IPS-18a (cell line): ENCODE results near the gene ETS2.

Source experiments
- H3K27ac ChIP-seq: one replicate; pipeline ENCODE4 v1.5.1; 2013; ENCODE audit warnings: low read length
- H3K27me3 ChIP-seq: one replicate; pipeline ENCODE4 v1.6.1; 2013; ENCODE audit warnings: mild to moderate bottlenecking, low read length; ENCODE audit not compliant: control insufficient read depth, insufficient read depth
- H3K36me3 ChIP-seq: one replicate; pipeline ENCODE4 v1.6.1; 2013; ENCODE audit warnings: low read depth, low read length; ENCODE audit not compliant: control insufficient read depth
- H3K4me1 ChIP-seq: one replicate; pipeline ENCODE4 v1.6.1; 2013; ENCODE audit warnings: low read depth, low read length; ENCODE audit not compliant: control insufficient read depth
- H3K4me3 ChIP-seq: one replicate; pipeline ENCODE4 v1.5.1; 2013; ENCODE audit warnings: low read length
- H3K9ac ChIP-seq: one replicate; pipeline ENCODE4 v1.6.1; 2013; ENCODE audit warnings: mild to moderate bottlenecking, low read length, moderate library complexity
- H3K9me3 ChIP-seq: one replicate; pipeline ENCODE4 v1.6.1; 2013; ENCODE audit warnings: low read depth, low read length; ENCODE audit not compliant: control insufficient read depth

Gene ETS2

GRCh38 chr21:38794978-38795377 lies 10.8 kb upstream of the ETS2 start:
- Histone ChIP-seq H3K27me3 (no peaks in the 10 kb centered on the region), H3K36me3 (no peaks in the 10 kb centered on the region), H3K9ac (no peak overlapping the region), H3K9me3 (no peaks in the 10 kb centered on the region), H3K27ac (no peak overlapping the region), H3K4me3 (no peak overlapping the region), H3K4me1 (peaks cover 6% of the 10 kb centered on the region)

- Histone ChIP-seq H3K27me3 (no peaks in the 10 kb centered on the region), H3K4me3 (no peak overlapping the region), H3K9ac (no peak overlapping the region), H3K9me3 (no peaks in the 10 kb centered on the region), H3K4me1 (peaks cover 6% of the 10 kb centered on the region), H3K27ac (no peak overlapping the region), H3K36me3 (no peaks in the 10 kb centered on the region)
Observed at GRCh38 chr21:38795475-38795874, 10.3 kb upstream of the ETS2 start.

- H3K27ac ChIP-seq = no peak overlapping the region
- no peaks in the 10 kb centered on the region for H3K27me3 ChIP-seq
- H3K9ac ChIP-seq = no peak overlapping the region
- no peaks in the 10 kb centered on the region for H3K9me3 ChIP-seq
- peaks cover 6% of the 10 kb centered on the region for H3K4me1 ChIP-seq
- H3K4me3 ChIP-seq = no peak overlapping the region
- H3K36me3 ChIP-seq = no peaks in the 10 kb centered on the region
Observed at GRCh38 chr21:38796424-38796823, 9.3 kb upstream of the ETS2 start.

GRCh38 chr21:38797470-38797869 lies 8.3 kb upstream of the ETS2 start:
- Histone ChIP-seq H3K9me3 (no peaks in the 10 kb centered on the region), H3K36me3 (no peaks in the 10 kb centered on the region), H3K27me3 (no peaks in the 10 kb centered on the region), H3K9ac (no peak overlapping the region), H3K27ac (no peak overlapping the region), H3K4me3 (no peak overlapping the region), H3K4me1 (peaks cover 6% of the 10 kb centered on the region)

GRCh38 chr21:38798081-38798480 lies 7.6 kb upstream of the ETS2 start:
- Histone ChIP-seq H3K9me3 (no peaks in the 10 kb centered on the region), H3K4me1 (peaks cover 6% of the 10 kb centered on the region), H3K27me3 (no peaks in the 10 kb centered on the region), H3K4me3 (no peak overlapping the region), H3K36me3 (no peaks in the 10 kb centered on the region), H3K9ac (no peak overlapping the region), H3K27ac (no peak overlapping the region)

- no peaks in the 10 kb centered on the region for H3K27me3 ChIP-seq
- no peak overlapping the region for H3K9ac ChIP-seq
- peaks cover 6% of the 10 kb centered on the region for H3K4me1 ChIP-seq
- no peaks in the 10 kb centered on the region for H3K36me3 ChIP-seq
- no peaks in the 10 kb centered on the region for H3K9me3 ChIP-seq
- H3K27ac ChIP-seq = no peak overlapping the region
- H3K4me3 ChIP-seq = no peak overlapping the region
Observed at GRCh38 chr21:38798481-38798882, 7.2 kb upstream of the ETS2 start.

GRCh38 chr21:38800046-38800758 lies 5.5 kb upstream of the ETS2 start:
- H3K27ac ChIP-seq = no peak overlapping the region
- no peak overlapping the region for H3K9ac ChIP-seq
- peaks cover 12% of the 10 kb centered on the region for H3K27me3 ChIP-seq
- peaks cover 10% of the 10 kb centered on the region for H3K4me1 ChIP-seq
- no peak overlapping the region for H3K4me3 ChIP-seq
- H3K36me3 ChIP-seq = no peaks in the 10 kb centered on the region
- H3K9me3 ChIP-seq = no peaks in the 10 kb centered on the region

- no peak overlapping the region for H3K4me3 ChIP-seq
- no peaks in the 10 kb centered on the region for H3K9me3 ChIP-seq
- H3K27ac ChIP-seq = no peak overlapping the region
- no peak overlapping the region for H3K9ac ChIP-seq
- H3K36me3 ChIP-seq = no peaks in the 10 kb centered on the region
- H3K4me1 ChIP-seq = peaks cover 10% of the 10 kb centered on the region
- H3K27me3 ChIP-seq = peaks cover 12% of the 10 kb centered on the region
Observed at GRCh38 chr21:38800924-38801744, 4.6 kb upstream of the ETS2 start.

GRCh38 chr21:38802050-38803026 lies 3.4 kb upstream of the ETS2 start:
- Histone ChIP-seq H3K27ac (no peak overlapping the region), H3K36me3 (no peaks in the 10 kb centered on the region), H3K9me3 (no peaks in the 10 kb centered on the region), H3K9ac (no peak overlapping the region), H3K4me1 (peaks cover 8% of the 10 kb centered on the region), H3K4me3 (no peak overlapping the region), H3K27me3 (peaks cover 12% of the 10 kb centered on the region)

- Histone ChIP-seq H3K9me3 (no peaks in the 10 kb centered on the region), H3K27ac (no peak overlapping the region), H3K27me3 (peaks cover 12% of the 10 kb centered on the region), H3K9ac (no peak overlapping the region), H3K4me1 (peaks cover 13% of the 10 kb centered on the region), H3K4me3 (no peak overlapping the region), H3K36me3 (no peaks in the 10 kb centered on the region)
Observed at GRCh38 chr21:38803075-38803660, 2.6 kb upstream of the ETS2 start.
